Measurements from ENCODE around the gene SPHKAP.

Gene SPHKAP

GRCh38 chr2:228131833-228132232 is 49.7 kb downstream of the SPHKAP start:
- DNase-seq (ENCODE audit: low read depth), result no peak
- no peak for TF ChIP-seq CTCF (IDR thresholded peaks at IDR 0.05; ENCODE audit: control insufficient read depth, extremely low read depth, insufficient read depth)
- H3K4me3 ChIP-seq (ENCODE audit: low read depth, low read length), result no peak overlapping the region

DNA sequence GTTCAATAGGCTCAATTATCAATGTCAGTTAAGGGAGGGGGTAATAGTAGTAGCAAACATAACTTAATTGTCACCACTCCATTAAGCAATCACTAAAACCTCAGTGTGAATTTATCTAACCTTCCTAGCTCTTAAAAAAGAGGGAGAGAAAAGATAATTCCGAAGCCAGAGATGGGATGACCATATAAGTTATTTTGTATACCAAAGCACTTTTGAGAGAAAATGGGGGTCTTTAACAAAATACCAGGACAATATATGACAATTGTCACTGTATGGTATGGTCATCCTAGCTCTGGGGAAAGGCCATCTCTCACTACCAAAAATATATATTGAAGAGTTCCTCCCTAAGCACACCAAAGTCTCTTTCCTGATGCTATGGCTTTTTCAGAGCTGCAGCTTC is 55.1 kb downstream of the SPHKAP start:
- TF ChIP-seq CTCF (IDR thresholded peaks at IDR 0.05; ENCODE audit: control insufficient read depth, extremely low read depth, insufficient read depth), result no peak
- no peak for DNase-seq (ENCODE audit: low read depth)

DNA sequence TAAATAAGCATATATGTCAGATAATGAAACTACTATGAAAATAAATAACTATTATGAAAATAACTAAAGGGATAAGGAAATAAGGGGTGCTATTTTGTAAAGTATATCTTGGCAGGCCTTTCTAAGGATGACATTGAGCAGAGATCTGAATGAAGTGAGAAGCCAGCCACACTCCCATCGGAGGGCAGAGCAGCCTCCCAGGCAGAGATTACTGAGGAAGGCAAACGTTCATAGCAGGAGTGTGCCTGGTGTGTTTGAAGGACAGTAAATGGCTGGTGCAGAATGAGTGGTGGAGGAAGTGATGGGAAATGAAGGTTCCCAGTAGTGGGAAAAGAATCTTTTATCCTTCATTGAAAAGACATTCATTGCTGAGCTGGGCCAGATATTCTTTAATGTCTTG is 62.5 kb downstream of the SPHKAP start:
- DNase-seq (ENCODE audit: low read depth), result no peak
- no peak overlapping the region for H3K4me3 ChIP-seq (ENCODE audit: low read depth, low read length)
- no peak for TF ChIP-seq CTCF (IDR thresholded peaks at IDR 0.05; ENCODE audit: control insufficient read depth, extremely low read depth, insufficient read depth)

More for the DNA sequence above, 55.1 kb downstream of the SPHKAP start:
- no peak overlapping the region for H3K4me3 ChIP-seq (ENCODE audit: low read depth, low read length)

DNA sequence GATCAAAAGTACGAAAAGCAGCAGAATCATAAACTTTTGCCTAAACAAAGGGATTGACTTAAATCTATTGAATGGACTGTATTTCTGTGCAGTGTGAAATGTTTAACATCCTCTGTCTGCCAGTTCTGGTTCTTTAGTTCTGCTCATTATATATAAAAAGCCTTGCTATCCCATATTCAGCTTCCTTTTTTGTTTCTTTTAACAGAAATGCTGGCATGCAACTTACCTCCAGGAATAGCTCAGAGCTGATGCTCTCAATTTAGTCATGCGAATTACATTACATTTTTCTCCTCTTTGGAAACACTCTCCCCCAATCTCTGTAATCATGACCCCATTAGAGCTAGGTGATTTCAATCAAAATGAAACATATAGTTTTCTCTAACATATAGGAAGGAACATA is 73.6 kb downstream of the SPHKAP start:
- DNase-seq (ENCODE audit: low read depth), result no peak
- H3K4me3 ChIP-seq (ENCODE audit: low read depth, low read length), result no peak overlapping the region
- TF ChIP-seq CTCF (IDR thresholded peaks at IDR 0.05; ENCODE audit: control insufficient read depth, extremely low read depth, insufficient read depth), result no peak

GRCh38 chr2:228105526-228106250 is 75.8 kb downstream of the SPHKAP start:
- no peak overlapping the region for H3K4me3 ChIP-seq (ENCODE audit: low read depth, low read length)
- DNase-seq (ENCODE audit: low read depth), result no peak
- no peak for TF ChIP-seq CTCF (IDR thresholded peaks at IDR 0.05; ENCODE audit: control insufficient read depth, extremely low read depth, insufficient read depth)

DNA sequence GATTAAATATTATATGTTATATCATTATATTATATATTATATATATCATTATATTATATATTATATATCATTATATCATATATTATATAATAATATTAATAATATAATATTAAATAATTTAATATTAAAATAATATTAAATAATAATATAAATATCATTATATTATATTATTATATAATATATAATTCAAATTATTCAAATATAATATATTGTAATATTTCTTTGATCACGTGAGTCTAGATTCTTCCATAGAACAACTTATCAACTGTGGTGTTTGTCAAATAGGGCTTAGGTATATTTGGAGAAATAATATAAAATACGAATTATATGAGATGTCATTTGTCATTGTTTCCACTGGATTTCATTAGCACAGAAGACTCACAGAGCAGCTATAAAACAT is 77.3 kb downstream of the SPHKAP start:
- no peak overlapping the region for H3K4me3 ChIP-seq (ENCODE audit: low read depth, low read length)
- DNase-seq (ENCODE audit: low read depth), result no peak
- no peak for TF ChIP-seq CTCF (IDR thresholded peaks at IDR 0.05; ENCODE audit: control insufficient read depth, extremely low read depth, insufficient read depth)

- no peak for TF ChIP-seq CTCF (IDR thresholded peaks at IDR 0.05; ENCODE audit: control insufficient read depth, extremely low read depth, insufficient read depth)
- DNase-seq (ENCODE audit: low read depth), result no peak
- no peak overlapping the region for H3K4me3 ChIP-seq (ENCODE audit: low read depth, low read length)
Observed at GRCh38 chr2:228103379-228103778, 78.1 kb downstream of the SPHKAP start.
